Heart right ventricle (tissue), 16 donors: ENCODE results near the gene LRRC8B. TPM values are rescaled to one million over a fixed set of nuclear protein-coding genes. Genes with fewer than 3 reads are reported as not detected.

Experiments used
- ATAC-seq, 8 donors: fragments of 200-7000 bp; cut with Tn5 transposase; one replicate each; pipeline ENCODE4 v1.9.1; 2020; ENCODE audit warnings: mild to moderate bottlenecking in 8 of 8, moderate library complexity in 8 of 8, moderate number of reproducible peaks in 1 of 8
- DNase-seq, 2 donors: peaks; one replicate each; pipeline ENCODE4 v3.0.0-alpha.2; 2020
- H3K27ac ChIP-seq, 10 donors: fragments of 200-600 bp; sonication (generic) in 2 of 10; one replicate each; pipeline versions ENCODE4 v1.5.0 to v1.8.0; 2020 to 2022; ENCODE audit warnings: mild to moderate bottlenecking in 3 of 10
- H3K27me3 ChIP-seq, 7 donors: fragments of 200-600 bp; one replicate each; pipeline ENCODE4 v1.8.0; 2021 to 2022; ENCODE audit warnings: mild to moderate bottlenecking in 2 of 7
- H3K36me3 ChIP-seq, 9 donors: fragments of 200-600 bp; sonication (generic) in 1 of 9; one replicate each; pipeline versions ENCODE4 v1.5.0 to v1.8.0; 2020 to 2022; ENCODE audit warnings: mild to moderate bottlenecking in 2 of 9
- H3K4me1 ChIP-seq, 9 donors: fragments of 200-600 bp; sonication (generic) in 1 of 9; one replicate each; pipeline versions ENCODE4 v1.5.0 to v1.8.0; 2020 to 2022; ENCODE audit warnings: mild to moderate bottlenecking in 4 of 9
- H3K4me3 ChIP-seq, 10 donors: fragments of 200-600 bp; sonication (generic) in 2 of 10; one replicate each; pipeline versions ENCODE4 v1.5.0 to v1.8.0; 2020 to 2022; ENCODE audit warnings: mild to moderate bottlenecking in 7 of 10, moderate library complexity in 2 of 10
- H3K9me3 ChIP-seq, 11 donors: fragments of 200-600 bp in 10 of 11; sonication (generic) in 2 of 11; one replicate each; pipeline versions ENCODE4 v1.5.0 to v1.8.0; 2013 to 2022; ENCODE audit warnings: mild to moderate bottlenecking in 2 of 11, control low read depth in 1 of 11, moderate library complexity in 1 of 11
- WGBS, 2 donors: extraction: QIAGEN DNeasy Blood & Tissue Kit; methylation state at CpG; one replicate each; pipeline ENCODE4 v1.1.7; 2013; ENCODE audit warnings: inconsistent platforms in 1 of 2; 5-methylcytosine and 5-hydroxymethylcytosine counted together
- intact Hi-C, 10 donors: fragments of 100-400 bp; cut with DNase I; formaldehyde crosslinking; loops; one replicate each; pipeline versions ENCODE4 v1.11.1 to v1.14.2; 2022
- polyA plus RNA-seq, 2 donors: library from polyadenylated mRNA; stranded (reverse); fragments of 200-250 nt; gene quantifications; one replicate each; pipeline ENCODE4 v1.2.3, GENCODE V29; 2013
- total RNA-seq, 10 donors: library from RNA; stranded (reverse); fragmentation: NEBNext Ultra II Directional in 3 of 10; extraction: Animal tissue kit (Norgen Biotek cat#: 25700) in 3 of 10; gene quantifications; one replicate each; pipeline versions ENCODE4 v1.2.1 to v1.2.4, GENCODE V29; 2021 to 2023
- TF ChIP-seq, protein P1 (sequence below), 9 donors: fragments of 200-600 bp; sonication (generic) in 2 of 9; IDR thresholded peaks; one replicate each; pipeline versions ENCODE4 v1.5.0 to v1.8.0; 2021 to 2022; ENCODE audit warnings: antibody characterized with exemption in 9 of 9, mild to moderate bottlenecking in 5 of 9, moderate library complexity in 1 of 9
- donor health status: Arrhythmogenic right ventricular cardiomyopathy.
- donor health status: ischemic (EF 13 %, LVEDD 7.1; RV severe dilation, severe dysfunction).
- donor health status: healthy with polysubstance abuse.
- donor health status: DM: no; HTN: yes; CAD: no.
- donor health status: DM: no; HTN: no; CAD: no.
- donor health status: ischemic (EF 25% LVEDD 6.9; RV normal size, moderate dysfunction).
- donor health status: ischemic (EF 25% LVEDD 5.7; RV mildly dilated, moderate dysfunction).
- donor health status: healthy.
- donor health status: DM: yes; HTN: yes; CAD: no.
- donor health status: Ischemic cardiomyopathy.
- donor health status: ischemic (EF 35%, LVEDD 5.7; RV mildly dilated, moderate dysfunction).
- donor health status: nonischemic (EF 11% LVEDD 7.7; RV severe dilation, severe dysfunction).
- donor health status: DM: yes; HTN: yes; CAD: no.
- donor health status: PGD.
- donor health status: ischemic (EF 29% LVEDD 5.4; RV normal size, mild dysfunction).
- donor health status: nonischemic (EF 23%, LVEDD 6.1; RV moderate dilation, normal function).

Gene LRRC8B
- total and polyA plus RNA-seq, 12 donors = 1.7 to 6.6 (median 4.2) TPM

DNA sequence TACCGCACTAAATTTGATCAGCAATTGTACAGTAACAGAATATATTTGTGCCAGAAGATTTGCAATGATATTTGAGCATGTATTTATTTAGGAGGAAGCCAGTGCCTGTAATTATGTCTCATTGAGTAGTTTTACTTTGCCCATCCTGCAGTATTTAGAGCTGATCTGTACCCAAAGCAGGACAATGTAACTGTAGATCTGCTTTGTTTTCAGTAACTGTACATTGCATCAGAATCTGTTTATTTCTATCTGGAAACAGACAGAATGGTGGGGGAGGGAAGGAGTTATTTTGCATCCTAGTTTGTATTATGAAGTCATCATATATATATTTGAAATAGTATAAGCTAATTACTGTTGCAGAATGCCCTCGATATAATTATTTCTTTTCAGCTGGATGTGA, 72.1 kb downstream of the LRRC8B start:
- 90 to 98% methylated on average over 2 of the region's 2 CpGs for WGBS, 2 donors
- Histone ChIP-seq H3K36me3 (peaks cover 0 to 13% (median 0%) of the 10 kb centered on the region in 9 donors), H3K4me3 (no peak overlapping the region), H3K4me1 (peaks cover 0 to 12% (median 0%) of the 10 kb centered on the region in 9 donors), H3K9me3 (no peaks in the 10 kb centered on the region), H3K27ac (no peak overlapping the region), H3K27me3 (no peaks in the 10 kb centered on the region)
- intact Hi-C loops = loop anchor here in 6 of 10 donors (5.0 to 10.0 kb wide), 5 partner anchors 62 to 168 kb away; partner anchors contain the start of gene LRRC8B (in 2 of the 6)
- TF ChIP-seq, protein P1, sequence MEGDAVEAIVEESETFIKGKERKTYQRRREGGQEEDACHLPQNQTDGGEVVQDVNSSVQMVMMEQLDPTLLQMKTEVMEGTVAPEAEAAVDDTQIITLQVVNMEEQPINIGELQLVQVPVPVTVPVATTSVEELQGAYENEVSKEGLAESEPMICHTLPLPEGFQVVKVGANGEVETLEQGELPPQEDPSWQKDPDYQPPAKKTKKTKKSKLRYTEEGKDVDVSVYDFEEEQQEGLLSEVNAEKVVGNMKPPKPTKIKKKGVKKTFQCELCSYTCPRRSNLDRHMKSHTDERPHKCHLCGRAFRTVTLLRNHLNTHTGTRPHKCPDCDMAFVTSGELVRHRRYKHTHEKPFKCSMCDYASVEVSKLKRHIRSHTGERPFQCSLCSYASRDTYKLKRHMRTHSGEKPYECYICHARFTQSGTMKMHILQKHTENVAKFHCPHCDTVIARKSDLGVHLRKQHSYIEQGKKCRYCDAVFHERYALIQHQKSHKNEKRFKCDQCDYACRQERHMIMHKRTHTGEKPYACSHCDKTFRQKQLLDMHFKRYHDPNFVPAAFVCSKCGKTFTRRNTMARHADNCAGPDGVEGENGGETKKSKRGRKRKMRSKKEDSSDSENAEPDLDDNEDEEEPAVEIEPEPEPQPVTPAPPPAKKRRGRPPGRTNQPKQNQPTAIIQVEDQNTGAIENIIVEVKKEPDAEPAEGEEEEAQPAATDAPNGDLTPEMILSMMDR (IDR thresholded peaks at IDR 0.05) = no peak
- ATAC-seq = no peak
- no peak for DNase-seq

- intact Hi-C loops = loop anchor here in 9 of 10 donors (1.0 to 10.0 kb wide), 10 partner anchors 64 to 166 kb away; partner anchors contain the start of gene LRRC8B (in 4 of the 9)
- Histone ChIP-seq H3K27ac (no peak overlapping the region), H3K4me3 (no peak overlapping the region), H3K4me1 (peaks cover 0 to 19% (median 13%) of the 10 kb centered on the region in 9 donors), H3K27me3 (no peaks in the 10 kb centered on the region), H3K9me3 (no peaks in the 10 kb centered on the region), H3K36me3 (peaks cover 0 to 5% (median 0%) of the 10 kb centered on the region in 9 donors)
- WGBS, 2 donors = 66 to 72% methylated on average over 5 of the region's 5 CpGs
- ATAC-seq = peak in 5 of 8 donors; percentile 51 to 77 (median 74)
- DNase-seq = no peak
- TF ChIP-seq, protein P1 (IDR thresholded peaks at IDR 0.05) = peak; percentile 43 to 81 (median 71)
These were observed 74.1 kb downstream of the LRRC8B start for GRCh38 chr1:89598450-89599331.

- peak in 2 of 8 donors; percentile 36 to 47 for ATAC-seq
These were observed 74.7 kb downstream of the LRRC8B start for GRCh38 chr1:89599332-89599630.

More at GRCh38 chr1:89599332-89599630, 74.7 kb downstream of the LRRC8B start:
- Histone ChIP-seq H3K27ac (no peak overlapping the region), H3K36me3 (peaks cover 0 to 5% (median 0%) of the 10 kb centered on the region in 9 donors), H3K27me3 (no peaks in the 10 kb centered on the region), H3K4me3 (no peak overlapping the region), H3K4me1 (peaks cover 0 to 25% (median 17%) of the 10 kb centered on the region in 9 donors), H3K9me3 (no peaks in the 10 kb centered on the region)
- no peak for DNase-seq
- TF ChIP-seq, protein P1 (IDR thresholded peaks at IDR 0.05) = peak in 3 of 9 donors; percentile 2 to 28 (median 4)
- WGBS, 2 donors = 83 to 86% methylated on average over 2 of the region's 2 CpGs
- intact Hi-C loops = loop anchor here in 9 of 10 donors (1.0 to 10.0 kb wide), 10 partner anchors 64 to 166 kb away; partner anchors contain the start of gene LRRC8B (in 4 of the 9)
